ENCODE results near the gene IGF1R. TPM values are rescaled to one million over a fixed set of nuclear protein-coding genes. Genes with fewer than 3 reads are reported as not detected.

The IGF1R gene
- total RNA-seq, 1 experiment from 2014 or later, result 125 TPM

DNA sequence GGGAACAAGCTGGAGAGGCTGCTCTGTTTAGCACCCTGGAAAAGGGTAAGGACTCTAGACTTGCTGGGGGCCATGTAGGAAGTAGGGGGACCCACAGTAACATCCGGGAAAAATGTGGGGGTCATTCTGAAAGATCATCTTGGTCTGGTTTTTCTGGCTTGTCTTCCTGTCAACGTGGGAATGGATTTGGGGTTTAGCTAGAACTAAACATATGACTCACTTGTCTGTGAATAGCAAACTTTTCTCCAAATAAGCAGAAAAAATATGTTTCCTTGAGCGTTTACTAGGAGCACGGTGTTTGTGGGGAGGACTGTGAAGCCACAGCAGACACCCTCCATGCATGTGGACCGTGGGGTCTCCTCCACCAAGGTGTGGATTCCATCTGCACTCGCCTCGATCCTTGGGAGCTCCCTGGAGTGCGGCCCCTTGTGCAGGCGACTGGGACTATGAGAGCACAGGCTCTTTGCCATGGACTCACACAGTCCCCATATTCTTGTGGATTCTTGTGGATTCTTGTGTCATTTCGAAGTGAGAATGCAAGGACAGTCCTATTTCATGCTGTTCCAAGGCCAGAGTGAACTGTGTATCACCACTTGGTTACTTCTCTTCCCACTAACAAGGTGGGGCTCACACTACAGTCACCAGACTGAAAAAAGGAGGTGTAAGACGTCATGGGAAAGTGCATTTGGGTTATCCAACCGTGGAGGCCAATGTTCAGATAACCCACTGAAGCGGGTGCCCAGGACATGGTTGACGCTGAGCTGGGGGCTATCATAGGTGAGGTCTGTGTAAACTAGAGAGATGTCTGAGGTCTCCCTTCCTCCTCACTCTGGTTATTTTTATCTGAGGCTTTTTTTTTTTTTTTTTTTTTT is 333.7 kb downstream of the IGF1R start (continued):
- no peak for TF ChIP-seq NFYB (CRISPR knock-in tag; conservative IDR thresholded peaks at IDR 0.05; ENCODE audit: low read depth)

- TF ChIP-seq ZNF396 (CRISPR knock-in tag; IDR thresholded peaks at IDR 0.05; ENCODE audit: borderline replicate concordance), result no peak
- no peak for TF ChIP-seq NR1H2 (CRISPR knock-in tag; IDR thresholded peaks at IDR 0.05)
- no peak for TF ChIP-seq CREB1 (CRISPR knock-in tag; IDR thresholded peaks at IDR 0.05)
- TF ChIP-seq ZNF219 (CRISPR knock-in tag; IDR thresholded peaks at IDR 0.05; ENCODE audit: borderline replicate concordance), result no peak
- Mint-ChIP-seq H3K27me3 (ENCODE audit: low read depth) (peaks cover 4% of the 10 kb centered on the region; the same call in 1 of the 2 replicates), H3K36me3 (peaks cover 18% of the 10 kb centered on the region), H3K27ac (no peak overlapping the region), H3K4me3 (no peak overlapping the region), H3K4me1 (no peaks in the 10 kb centered on the region), H3K9me3 (peaks cover 33% of the 10 kb centered on the region)
- ChIA-PET CTCF (interaction anchor here (0.9 kb wide), 1 partner anchor 75 kb away, joined by 3 read pairs; no protein-coding TSS in a partner anchor), POLR2A (no interaction called here)
- ATAC-seq (no peak), DNase-seq (ENCODE audit: low spot score) (no peak)
Observed at GRCh38 chr15:98983334-98983733, 335.0 kb downstream of the IGF1R start.

DNA sequence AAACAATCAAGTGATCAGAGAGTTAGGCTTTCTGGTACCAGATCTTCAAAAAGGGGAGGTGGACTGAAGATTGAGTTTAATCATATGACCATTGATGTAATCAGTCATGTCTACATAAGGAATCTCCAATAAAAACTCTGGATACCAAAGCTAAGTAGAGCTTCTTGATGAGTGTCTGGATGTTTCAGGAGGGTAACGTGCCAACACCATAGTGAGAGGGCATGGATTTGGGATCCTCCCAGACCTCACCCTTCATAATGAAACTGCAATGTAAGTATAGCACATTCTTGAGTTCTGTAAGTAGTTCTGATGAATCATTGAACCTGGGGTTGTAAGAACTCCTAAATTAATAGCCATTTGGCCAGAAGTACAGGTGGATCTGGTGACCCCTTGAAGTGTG is 337.9 kb downstream of the IGF1R start:
- POLR2A ChIA-PET, result no interaction called here
- no peaks in the 10 kb centered on the region for H3K4me1 Mint-ChIP-seq
- H3K27me3 Mint-ChIP-seq (ENCODE audit: low read depth), result peaks cover 7% of the 10 kb centered on the region; the same call in 1 of the 2 replicates
- DNase-seq (ENCODE audit: low spot score) (no peak), ATAC-seq (no peak)
- no peak overlapping the region for H3K27ac Mint-ChIP-seq
- TF ChIP-seq, protein P1, sequence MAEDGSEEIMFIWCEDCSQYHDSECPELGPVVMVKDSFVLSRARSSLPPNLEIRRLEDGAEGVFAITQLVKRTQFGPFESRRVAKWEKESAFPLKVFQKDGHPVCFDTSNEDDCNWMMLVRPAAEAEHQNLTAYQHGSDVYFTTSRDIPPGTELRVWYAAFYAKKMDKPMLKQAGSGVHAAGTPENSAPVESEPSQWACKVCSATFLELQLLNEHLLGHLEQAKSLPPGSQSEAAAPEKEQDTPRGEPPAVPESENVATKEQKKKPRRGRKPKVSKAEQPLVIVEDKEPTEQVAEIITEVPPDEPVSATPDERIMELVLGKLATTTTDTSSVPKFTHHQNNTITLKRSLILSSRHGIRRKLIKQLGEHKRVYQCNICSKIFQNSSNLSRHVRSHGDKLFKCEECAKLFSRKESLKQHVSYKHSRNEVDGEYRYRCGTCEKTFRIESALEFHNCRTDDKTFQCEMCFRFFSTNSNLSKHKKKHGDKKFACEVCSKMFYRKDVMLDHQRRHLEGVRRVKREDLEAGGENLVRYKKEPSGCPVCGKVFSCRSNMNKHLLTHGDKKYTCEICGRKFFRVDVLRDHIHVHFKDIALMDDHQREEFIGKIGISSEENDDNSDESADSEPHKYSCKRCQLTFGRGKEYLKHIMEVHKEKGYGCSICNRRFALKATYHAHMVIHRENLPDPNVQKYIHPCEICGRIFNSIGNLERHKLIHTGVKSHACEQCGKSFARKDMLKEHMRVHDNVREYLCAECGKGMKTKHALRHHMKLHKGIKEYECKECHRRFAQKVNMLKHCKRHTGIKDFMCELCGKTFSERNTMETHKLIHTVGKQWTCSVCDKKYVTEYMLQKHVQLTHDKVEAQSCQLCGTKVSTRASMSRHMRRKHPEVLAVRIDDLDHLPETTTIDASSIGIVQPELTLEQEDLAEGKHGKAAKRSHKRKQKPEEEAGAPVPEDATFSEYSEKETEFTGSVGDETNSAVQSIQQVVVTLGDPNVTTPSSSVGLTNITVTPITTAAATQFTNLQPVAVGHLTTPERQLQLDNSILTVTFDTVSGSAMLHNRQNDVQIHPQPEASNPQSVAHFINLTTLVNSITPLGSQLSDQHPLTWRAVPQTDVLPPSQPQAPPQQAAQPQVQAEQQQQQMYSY (CRISPR knock-in tag; IDR thresholded peaks at IDR 0.05), result no peak
- TF ChIP-seq ZNF138 (CRISPR knock-in tag; conservative IDR thresholded peaks at IDR 0.05) (no peak), ZBTB21 (CRISPR knock-in tag; IDR thresholded peaks at IDR 0.05; ENCODE audit: borderline replicate concordance) (no peak), ZNF121 (CRISPR knock-in tag; IDR thresholded peaks at IDR 0.05) (no peak), HMGXB4 (CRISPR knock-in tag; IDR thresholded peaks at IDR 0.05) (no peak), GABPB1 (CRISPR knock-in tag; IDR thresholded peaks at IDR 0.05) (no peak), ZNF219 (CRISPR knock-in tag; IDR thresholded peaks at IDR 0.05; ENCODE audit: borderline replicate concordance) (no peak), ATF2 (CRISPR knock-in tag; IDR thresholded peaks at IDR 0.05; ENCODE audit: borderline replicate concordance, low read depth) (no peak), EMX1 (CRISPR knock-in tag; IDR thresholded peaks at IDR 0.05) (no peak), JUN (CRISPR knock-in tag; IDR thresholded peaks at IDR 0.05) (no peak), ZNF263 (CRISPR knock-in tag; IDR thresholded peaks at IDR 0.05; ENCODE audit: low read depth) (no peak), NFE2L1 (CRISPR knock-in tag; IDR thresholded peaks at IDR 0.05) (no peak), FOXP1 (CRISPR knock-in tag; IDR thresholded peaks at IDR 0.05; ENCODE audit: borderline replicate concordance) (no peak), SOX15 (CRISPR knock-in tag; IDR thresholded peaks at IDR 0.05) (no peak)
- TF ChIP-seq, protein P2, sequence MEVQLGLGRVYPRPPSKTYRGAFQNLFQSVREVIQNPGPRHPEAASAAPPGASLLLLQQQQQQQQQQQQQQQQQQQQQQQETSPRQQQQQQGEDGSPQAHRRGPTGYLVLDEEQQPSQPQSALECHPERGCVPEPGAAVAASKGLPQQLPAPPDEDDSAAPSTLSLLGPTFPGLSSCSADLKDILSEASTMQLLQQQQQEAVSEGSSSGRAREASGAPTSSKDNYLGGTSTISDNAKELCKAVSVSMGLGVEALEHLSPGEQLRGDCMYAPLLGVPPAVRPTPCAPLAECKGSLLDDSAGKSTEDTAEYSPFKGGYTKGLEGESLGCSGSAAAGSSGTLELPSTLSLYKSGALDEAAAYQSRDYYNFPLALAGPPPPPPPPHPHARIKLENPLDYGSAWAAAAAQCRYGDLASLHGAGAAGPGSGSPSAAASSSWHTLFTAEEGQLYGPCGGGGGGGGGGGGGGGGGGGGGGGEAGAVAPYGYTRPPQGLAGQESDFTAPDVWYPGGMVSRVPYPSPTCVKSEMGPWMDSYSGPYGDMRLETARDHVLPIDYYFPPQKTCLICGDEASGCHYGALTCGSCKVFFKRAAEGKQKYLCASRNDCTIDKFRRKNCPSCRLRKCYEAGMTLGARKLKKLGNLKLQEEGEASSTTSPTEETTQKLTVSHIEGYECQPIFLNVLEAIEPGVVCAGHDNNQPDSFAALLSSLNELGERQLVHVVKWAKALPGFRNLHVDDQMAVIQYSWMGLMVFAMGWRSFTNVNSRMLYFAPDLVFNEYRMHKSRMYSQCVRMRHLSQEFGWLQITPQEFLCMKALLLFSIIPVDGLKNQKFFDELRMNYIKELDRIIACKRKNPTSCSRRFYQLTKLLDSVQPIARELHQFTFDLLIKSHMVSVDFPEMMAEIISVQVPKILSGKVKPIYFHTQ (CRISPR knock-in tag; IDR thresholded peaks at IDR 0.05), result no peak
- TF ChIP-seq, protein P3, sequence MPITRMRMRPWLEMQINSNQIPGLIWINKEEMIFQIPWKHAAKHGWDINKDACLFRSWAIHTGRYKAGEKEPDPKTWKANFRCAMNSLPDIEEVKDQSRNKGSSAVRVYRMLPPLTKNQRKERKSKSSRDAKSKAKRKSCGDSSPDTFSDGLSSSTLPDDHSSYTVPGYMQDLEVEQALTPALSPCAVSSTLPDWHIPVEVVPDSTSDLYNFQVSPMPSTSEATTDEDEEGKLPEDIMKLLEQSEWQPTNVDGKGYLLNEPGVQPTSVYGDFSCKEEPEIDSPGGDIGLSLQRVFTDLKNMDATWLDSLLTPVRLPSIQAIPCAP (CRISPR knock-in tag; IDR thresholded peaks at IDR 0.05), result no peak
- TF ChIP-seq, protein P4, sequence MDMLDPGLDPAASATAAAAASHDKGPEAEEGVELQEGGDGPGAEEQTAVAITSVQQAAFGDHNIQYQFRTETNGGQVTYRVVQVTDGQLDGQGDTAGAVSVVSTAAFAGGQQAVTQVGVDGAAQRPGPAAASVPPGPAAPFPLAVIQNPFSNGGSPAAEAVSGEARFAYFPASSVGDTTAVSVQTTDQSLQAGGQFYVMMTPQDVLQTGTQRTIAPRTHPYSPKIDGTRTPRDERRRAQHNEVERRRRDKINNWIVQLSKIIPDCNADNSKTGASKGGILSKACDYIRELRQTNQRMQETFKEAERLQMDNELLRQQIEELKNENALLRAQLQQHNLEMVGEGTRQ (CRISPR knock-in tag; IDR thresholded peaks at IDR 0.05), result no peak
- H3K36me3 Mint-ChIP-seq, result peaks cover 18% of the 10 kb centered on the region
- peaks cover 33% of the 10 kb centered on the region for H3K9me3 Mint-ChIP-seq
- H3K4me3 Mint-ChIP-seq, result no peak overlapping the region
- CTCF ChIA-PET, result no interaction called here

All from WTC11 (cell line).